BLaER1 (cell line): ENCODE data around the gene NOTCH2.

ENCODE experiments used
- H3K27ac ChIP-seq: shearing (Covaris generic); formaldehyde crosslinking; 2 replicates; pipeline ENCODE4 v1.8.1; 2022
- H3K27me3 ChIP-seq: shearing (Covaris generic); formaldehyde crosslinking; 2 replicates; pipeline ENCODE4 v1.8.1; 2022
- H3K36me3 ChIP-seq: shearing (Covaris generic); formaldehyde crosslinking; 2 replicates; pipeline ENCODE4 v1.8.1; 2022
- H3K4me1 ChIP-seq: shearing (Covaris generic); formaldehyde crosslinking; 2 replicates; pipeline ENCODE4 v1.8.1; 2022
- H3K4me2 ChIP-seq: shearing (Covaris generic); formaldehyde crosslinking; 2 replicates; pipeline ENCODE4 v1.8.1; 2022
- H3K4me3 ChIP-seq: shearing (Covaris generic); formaldehyde crosslinking; 2 replicates; pipeline ENCODE4 v1.8.1; 2022
- H3K9ac ChIP-seq: shearing (Covaris generic); formaldehyde crosslinking; 2 replicates; pipeline ENCODE4 v1.8.1; 2022
- H3K9me3 ChIP-seq: shearing (Covaris generic); formaldehyde crosslinking; 2 replicates; pipeline ENCODE4 v1.8.1; 2022
- H4K20me1 ChIP-seq: shearing (Covaris generic); formaldehyde crosslinking; 2 replicates; pipeline ENCODE4 v1.8.1; 2022
- Cebpa-rat ChIP-seq: shearing (Covaris generic); IDR thresholded peaks from 2 replicates; pipeline ENCODE4 v1.8.1; 2022

Gene NOTCH2

GRCh38 chr1:119975006-119975405, 94.5 kb downstream of the NOTCH2 start:
- Histone ChIP-seq H3K27ac (no peak overlapping the region), H3K36me3 (peaks cover 63% of the 10 kb centered on the region), H3K4me1 (no peaks in the 10 kb centered on the region), H3K4me3 (no peak overlapping the region), H3K27me3 (no peaks in the 10 kb centered on the region), H4K20me1 (peaks cover 9% of the 10 kb centered on the region; the same call in 1 of the 2 replicates), H3K9me3 (no peaks in the 10 kb centered on the region), H3K4me2 (no peak overlapping the region), H3K9ac (no peak overlapping the region)
- no peak for TF ChIP-seq Cebpa-rat

GRCh38 chr1:119974013-119974412, 95.4 kb downstream of the NOTCH2 start:
- Histone ChIP-seq H3K27ac (no peak overlapping the region), H3K36me3 (peaks cover 69% of the 10 kb centered on the region), H3K4me1 (no peaks in the 10 kb centered on the region), H3K27me3 (no peaks in the 10 kb centered on the region), H3K4me2 (no peak overlapping the region), H3K4me3 (no peak overlapping the region), H3K9ac (no peak overlapping the region), H4K20me1 (peaks cover 9% of the 10 kb centered on the region; the same call in 1 of the 2 replicates), H3K9me3 (no peaks in the 10 kb centered on the region)
- no peak for TF ChIP-seq Cebpa-rat

- H3K27ac ChIP-seq: no peak overlapping the region
- H3K9ac ChIP-seq: no peak overlapping the region
- peaks cover 82% of the 10 kb centered on the region for H3K36me3 ChIP-seq
- H3K9me3 ChIP-seq: no peaks in the 10 kb centered on the region
- no peak for TF ChIP-seq Cebpa-rat
- H3K27me3 ChIP-seq: no peaks in the 10 kb centered on the region
- no peak overlapping the region for H3K4me2 ChIP-seq
- H3K4me1 ChIP-seq: peaks cover 5% of the 10 kb centered on the region; the same call in 1 of the 2 replicates
- H3K4me3 ChIP-seq: no peak overlapping the region
- peaks cover 9% of the 10 kb centered on the region; the same call in 1 of the 2 replicates for H4K20me1 ChIP-seq
These were observed 97.5 kb downstream of the NOTCH2 start for GRCh38 chr1:119971710-119972570.

- Histone ChIP-seq H3K36me3 (peaks cover 88% of the 10 kb centered on the region), H3K9me3 (no peaks in the 10 kb centered on the region), H3K27me3 (no peaks in the 10 kb centered on the region), H3K4me2 (no peak overlapping the region), H4K20me1 (peaks cover 3% of the 10 kb centered on the region; the same call in 1 of the 2 replicates), H3K4me1 (peaks cover 5% of the 10 kb centered on the region; the same call in 1 of the 2 replicates), H3K27ac (no peak overlapping the region), H3K4me3 (no peak overlapping the region), H3K9ac (no peak overlapping the region)
- no peak for TF ChIP-seq Cebpa-rat
These were observed 100.9 kb downstream of the NOTCH2 start for GRCh38 chr1:119968601-119969000.

- Histone ChIP-seq H3K9ac (no peak overlapping the region), H3K27me3 (no peaks in the 10 kb centered on the region), H4K20me1 (no peaks in the 10 kb centered on the region), H3K4me3 (no peak overlapping the region), H3K27ac (no peak overlapping the region), H3K4me1 (peaks cover 5% of the 10 kb centered on the region; the same call in 1 of the 2 replicates), H3K36me3 (peaks cover 89% of the 10 kb centered on the region), H3K4me2 (no peak overlapping the region), H3K9me3 (no peaks in the 10 kb centered on the region)
- no peak for TF ChIP-seq Cebpa-rat
These were observed 101.4 kb downstream of the NOTCH2 start for GRCh38 chr1:119968068-119968492.

GRCh38 chr1:119966681-119967080, 102.8 kb downstream of the NOTCH2 start:
- Histone ChIP-seq H3K9me3 (no peaks in the 10 kb centered on the region), H3K4me1 (peaks cover 5% of the 10 kb centered on the region; the same call in 1 of the 2 replicates), H3K9ac (no peak overlapping the region), H3K27me3 (no peaks in the 10 kb centered on the region), H3K4me3 (no peak overlapping the region), H3K4me2 (no peak overlapping the region), H3K36me3 (peaks cover 93% of the 10 kb centered on the region), H4K20me1 (no peaks in the 10 kb centered on the region), H3K27ac (no peak overlapping the region)
- TF ChIP-seq Cebpa-rat: no peak

- Histone ChIP-seq H3K4me3 (no peak overlapping the region), H3K4me1 (peaks cover 8% of the 10 kb centered on the region; the same call in 1 of the 2 replicates), H3K27ac (no peak overlapping the region), H3K9ac (no peak overlapping the region), H3K4me2 (no peak overlapping the region), H3K36me3 (peaks cover 93% of the 10 kb centered on the region), H4K20me1 (no peaks in the 10 kb centered on the region), H3K9me3 (no peaks in the 10 kb centered on the region), H3K27me3 (no peaks in the 10 kb centered on the region)
- no peak for TF ChIP-seq Cebpa-rat
These were observed 103.4 kb downstream of the NOTCH2 start for GRCh38 chr1:119966020-119966419.

GRCh38 chr1:119964673-119965363, 104.6 kb downstream of the NOTCH2 start:
- H3K4me3 ChIP-seq: no peak overlapping the region
- H3K27ac ChIP-seq: no peak overlapping the region
- H3K36me3 ChIP-seq: peaks cover 89% of the 10 kb centered on the region
- no peak overlapping the region for H3K4me2 ChIP-seq
- TF ChIP-seq Cebpa-rat: no peak
- H3K27me3 ChIP-seq: no peaks in the 10 kb centered on the region
- peaks cover 2% of the 10 kb centered on the region; the same call in 1 of the 2 replicates for H4K20me1 ChIP-seq
- no peak overlapping the region for H3K9ac ChIP-seq
- H3K9me3 ChIP-seq: no peaks in the 10 kb centered on the region
- peaks cover 20% of the 10 kb centered on the region for H3K4me1 ChIP-seq

GRCh38 chr1:119962296-119962968, 107.0 kb downstream of the NOTCH2 start:
- TF ChIP-seq Cebpa-rat: no peak
- Histone ChIP-seq H3K27ac (no peak overlapping the region), H3K4me3 (no peak overlapping the region), H3K9me3 (no peaks in the 10 kb centered on the region), H3K4me2 (no peak overlapping the region), H3K27me3 (no peaks in the 10 kb centered on the region), H3K9ac (no peak overlapping the region), H4K20me1 (peaks cover 11% of the 10 kb centered on the region; the same call in 1 of the 2 replicates), H3K4me1 (peaks cover 39% of the 10 kb centered on the region), H3K36me3 (peaks cover 80% of the 10 kb centered on the region)
